Measurements from ENCODE around the gene MBD6. TPM values are rescaled to one million over a fixed set of nuclear protein-coding genes. Genes with fewer than 3 reads are reported as not detected.

The MBD6 gene
- total and polyA plus RNA-seq, 12 donors: 8.8 to 46.9 (median 33.5) TPM

DNA sequence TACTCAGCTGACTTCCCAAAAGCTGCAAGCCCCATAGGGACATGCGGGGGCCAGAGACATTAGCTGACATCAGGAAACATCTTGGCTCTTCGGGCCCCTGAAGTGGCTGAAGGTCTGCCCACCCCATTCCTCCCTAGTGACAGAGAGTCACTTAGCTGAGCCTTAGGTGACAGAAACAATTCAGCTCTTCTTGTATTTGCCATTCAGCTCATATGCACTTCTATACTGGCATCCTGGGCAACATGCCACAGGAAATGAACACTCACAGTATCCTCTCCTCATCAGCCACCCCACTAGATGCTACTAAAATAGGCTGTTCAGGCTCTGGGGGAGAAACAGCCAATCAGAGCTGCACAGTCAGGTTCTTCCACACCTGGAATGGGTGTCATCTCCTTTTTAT, 21.0 kb downstream of the MBD6 start:
- Histone ChIP-seq H3K9me3 (no peaks in the 10 kb centered on the region), H3K4me3 (no peak overlapping the region), H3K36me3 (peaks cover 0 to 44% (median 8%) of the 10 kb centered on the region in 9 donors), H3K4me1 (peaks cover 9 to 36% (median 31%) of the 10 kb centered on the region in 9 donors), H3K27me3 (peaks cover 0 to 11% (median 7%) of the 10 kb centered on the region in 7 donors), H3K27ac (peak overlapping the region in 1 of 10 donors; percentile 23)
- 59 to 66% methylated on average over 2 of the region's 2 CpGs for WGBS, 2 donors
- DNase-seq: no peak
- ATAC-seq: no peak
- TF ChIP-seq, protein P1, sequence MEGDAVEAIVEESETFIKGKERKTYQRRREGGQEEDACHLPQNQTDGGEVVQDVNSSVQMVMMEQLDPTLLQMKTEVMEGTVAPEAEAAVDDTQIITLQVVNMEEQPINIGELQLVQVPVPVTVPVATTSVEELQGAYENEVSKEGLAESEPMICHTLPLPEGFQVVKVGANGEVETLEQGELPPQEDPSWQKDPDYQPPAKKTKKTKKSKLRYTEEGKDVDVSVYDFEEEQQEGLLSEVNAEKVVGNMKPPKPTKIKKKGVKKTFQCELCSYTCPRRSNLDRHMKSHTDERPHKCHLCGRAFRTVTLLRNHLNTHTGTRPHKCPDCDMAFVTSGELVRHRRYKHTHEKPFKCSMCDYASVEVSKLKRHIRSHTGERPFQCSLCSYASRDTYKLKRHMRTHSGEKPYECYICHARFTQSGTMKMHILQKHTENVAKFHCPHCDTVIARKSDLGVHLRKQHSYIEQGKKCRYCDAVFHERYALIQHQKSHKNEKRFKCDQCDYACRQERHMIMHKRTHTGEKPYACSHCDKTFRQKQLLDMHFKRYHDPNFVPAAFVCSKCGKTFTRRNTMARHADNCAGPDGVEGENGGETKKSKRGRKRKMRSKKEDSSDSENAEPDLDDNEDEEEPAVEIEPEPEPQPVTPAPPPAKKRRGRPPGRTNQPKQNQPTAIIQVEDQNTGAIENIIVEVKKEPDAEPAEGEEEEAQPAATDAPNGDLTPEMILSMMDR (IDR thresholded peaks at IDR 0.05): no peak
- intact Hi-C loops (cut with DNase I): no loop called here

DNA sequence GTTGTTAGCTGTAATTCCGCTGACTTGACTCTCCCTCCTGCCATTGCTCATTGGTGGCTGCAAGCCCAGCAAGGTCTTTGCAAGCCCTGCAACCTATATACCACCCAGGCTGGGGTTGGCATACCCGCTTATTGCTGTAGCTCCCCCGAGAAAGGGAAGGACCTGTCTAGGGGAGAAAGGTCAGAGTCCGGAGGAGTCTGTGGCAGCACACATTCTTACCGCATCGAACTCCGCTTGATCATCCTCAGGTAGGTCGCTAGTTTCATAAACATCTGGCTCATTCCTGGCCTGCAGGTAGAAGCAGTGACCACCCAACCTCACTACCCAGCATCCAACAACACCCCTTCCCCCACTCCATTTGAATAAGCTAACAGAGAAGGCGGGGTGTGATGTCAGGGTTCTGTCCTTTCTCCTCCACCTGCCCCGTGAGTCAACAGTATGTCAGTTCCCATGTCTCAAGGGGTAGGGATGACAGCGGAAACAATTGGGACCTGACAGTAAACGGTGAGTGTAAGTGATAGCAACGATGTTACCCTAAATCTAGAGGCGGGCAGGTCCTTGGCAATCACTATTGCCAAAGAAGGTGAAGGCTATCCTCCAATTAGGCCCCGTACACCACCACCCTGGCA, 23.3 kb downstream of the MBD6 start:
- intact Hi-C loops (cut with DNase I): loop anchor here in 2 of 10 donors (2.0 kb wide), 1 partner anchor 23 kb away; the partner anchor contains the start of gene MBD6 (in 2 of the 2)
- peaks cover 13 to 45% (median 37%) of the 10 kb centered on the region in 9 donors for H3K4me1 ChIP-seq
- ATAC-seq (no peak), DNase-seq (no peak)
- peak overlapping the region in 8 of 10 donors; percentile 84 to 95 (median 90) for H3K27ac ChIP-seq
- H3K4me3 ChIP-seq: peak overlapping the region; percentile 86 to 99 (median 96)
- no peaks in the 10 kb centered on the region for H3K9me3 ChIP-seq
- TF ChIP-seq, protein P1 (IDR thresholded peaks at IDR 0.05): no peak
- H3K36me3 ChIP-seq: peaks cover 0 to 20% (median 8%) of the 10 kb centered on the region in 9 donors
- 61 to 63% methylated on average over 15 of the region's 15 CpGs for WGBS, 2 donors
- peaks cover 0 to 35% (median 29%) of the 10 kb centered on the region in 7 donors for H3K27me3 ChIP-seq

DNA sequence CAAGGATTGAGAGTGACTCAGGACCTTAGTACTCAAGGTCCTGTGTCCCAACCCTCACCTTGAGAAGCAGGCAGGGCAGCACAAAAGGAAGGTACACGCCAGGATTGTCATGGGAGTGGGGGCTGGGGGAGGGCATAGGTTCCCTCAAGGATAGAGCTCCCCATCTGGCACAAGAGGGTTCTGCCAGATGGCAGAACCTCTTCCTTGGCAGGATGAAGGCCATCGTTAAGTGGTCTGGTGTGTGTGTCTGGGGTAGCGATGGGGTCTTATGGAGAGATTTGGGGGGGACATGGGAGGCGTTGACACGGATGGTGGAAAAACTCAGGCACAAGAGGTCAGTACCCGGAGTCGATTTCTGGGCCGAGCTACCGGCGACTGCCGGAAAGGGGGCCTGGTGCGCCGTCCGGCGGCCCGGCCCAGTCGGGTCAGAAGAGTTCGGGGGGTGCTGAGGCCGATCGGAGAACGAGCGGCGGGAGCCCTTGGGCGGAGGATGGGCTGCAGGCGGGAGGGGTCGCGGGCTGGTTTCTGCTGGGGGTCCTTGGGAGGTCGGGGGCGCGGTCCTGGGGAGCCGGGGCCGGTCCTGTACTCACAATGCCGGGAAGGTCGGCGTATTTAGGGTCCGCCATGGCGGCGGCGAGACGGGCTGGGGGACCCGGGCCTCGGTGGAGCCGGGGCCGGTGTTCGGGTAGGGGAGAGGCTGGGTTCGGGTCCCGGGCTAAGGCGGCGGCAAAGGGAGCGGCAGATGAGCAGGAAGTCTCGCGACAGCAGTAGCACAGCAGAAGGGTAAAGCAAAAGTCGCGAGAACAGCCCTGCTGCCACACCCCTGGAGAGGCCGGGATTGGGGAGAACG, 24.0 kb downstream of the MBD6 start, which contains the start of gene DCTN2:
TSS of gene DCTN2 (minus strand) at position 755 of the 850 bp plus-strand sequence. CDS start at position 626, 129 bp downstream.
- Histone ChIP-seq H3K4me3 (peak within 1 kb of the TSS; percentile 86 to 99 (median 96)), H3K9me3 (no peaks in the 10 kb centered on the region), H3K4me1 (peaks cover 13 to 45% (median 37%) of the 10 kb centered on the region in 9 donors), H3K36me3 (peaks cover 0 to 13% (median 5%) of the 10 kb centered on the region in 9 donors), H3K27me3 (peaks cover 0 to 36% (median 34%) of the 10 kb centered on the region in 7 donors), H3K27ac (peak within 1 kb of the TSS; percentile 46 to 95 (median 88))
- DNase-seq: peak; percentile 93 to 98
- 1% methylated on average over 56 of the region's 56 CpGs for WGBS, 2 donors
- intact Hi-C loops (cut with DNase I): loop anchor here in 2 of 10 donors (2.0 kb wide), 1 partner anchor 24 kb away; the partner anchor contains the start of gene MBD6 (in 2 of the 2)
- TF ChIP-seq, protein P1 (IDR thresholded peaks at IDR 0.05): peak in 3 of 9 donors; percentile 6 to 23 (median 12)
- ATAC-seq: peak; percentile 97 to 100 (median 99)
